ACC112 (cell line): ENCODE results near the gene TMEM218.
A peak's percentile ranks its signal among the peaks of the same experiment; 100 is the strongest.
"Not testable (repeated sequence)": the region's sequence is repeated elsewhere in the genome, so short reads cannot be mapped to it uniquely, and the experiment has no call there.

Experiments used
- H2AFZ ChIP-seq: fragments of 200-600 bp; sonication (generic); one replicate; pipeline ENCODE4 v1.6.0; 2017; ENCODE audit warnings: antibody characterized with exemption, low read length; ENCODE audit not compliant: unreplicated experiment
- H3K27ac ChIP-seq: fragments of 200-600 bp; sonication (generic); 2 replicates; pipeline ENCODE4 v1.5.1; 2014; ENCODE audit warnings: low read depth, mild to moderate bottlenecking, antibody characterized with exemption, low read length, moderate library complexity
- H3K27me3 ChIP-seq: fragments of 200-600 bp; sonication (generic); 2 replicates; pipeline ENCODE4 v1.6.1; 2014; ENCODE audit warnings: mild to moderate bottlenecking, antibody characterized with exemption, low read length, moderate library complexity, mixed read lengths; ENCODE audit not compliant: insufficient read depth
- H3K36me3 ChIP-seq: fragments of 200-600 bp; sonication (generic); 2 replicates; pipeline ENCODE4 v1.6.1; 2016; ENCODE audit warnings: mild to moderate bottlenecking, antibody characterized with exemption, low read length, moderate library complexity, mixed read lengths; ENCODE audit not compliant: insufficient read depth
- H3K4me1 ChIP-seq: fragments of 200-600 bp; sonication (generic); one replicate; pipeline ENCODE4 v1.6.1; 2016; ENCODE audit warnings: low read length, mixed read lengths; ENCODE audit not compliant: insufficient read depth, unreplicated experiment, control insufficient read depth
- H3K4me3 ChIP-seq: fragments of 200-600 bp; sonication (generic); 2 replicates; pipeline ENCODE4 v1.5.1; 2014; ENCODE audit warnings: mild to moderate bottlenecking, low read depth, low read length
- H3K79me2 ChIP-seq: fragments of 200-600 bp; sonication (generic); one replicate; pipeline ENCODE4 v1.6.0; 2016; ENCODE audit warnings: low read length; ENCODE audit not compliant: control insufficient read depth, unreplicated experiment, insufficient read depth

The TMEM218 gene

DNA sequence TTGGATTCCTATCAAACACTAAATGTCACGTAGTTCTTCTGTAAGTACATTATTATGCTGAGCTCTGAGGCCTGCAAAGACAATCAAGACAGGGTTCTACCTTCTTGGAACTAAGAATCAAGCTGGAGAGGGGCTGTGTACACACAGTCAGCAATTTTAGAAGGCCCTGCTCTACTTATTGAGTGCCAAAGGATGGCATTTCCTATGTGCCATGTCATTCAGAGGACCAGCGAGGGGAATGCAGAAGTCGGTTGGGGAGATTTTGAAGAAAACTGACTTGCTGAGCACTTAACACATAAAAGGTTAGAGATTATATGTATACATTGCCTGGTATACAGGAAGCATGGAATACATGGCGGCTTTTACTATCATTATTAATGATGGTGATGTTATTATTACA lies 43.1 kb downstream of the TMEM218 start:
- no peaks in the 10 kb centered on the region for H3K36me3 ChIP-seq
- no peaks in the 10 kb centered on the region for H3K27me3 ChIP-seq
- H3K4me1 ChIP-seq, result peaks cover 28% of the 10 kb centered on the region
- H3K79me2 ChIP-seq, result peaks cover 3% of the 10 kb centered on the region
- no peak overlapping the region for H2AFZ ChIP-seq
- no peak overlapping the region for H3K4me3 ChIP-seq
- H3K27ac ChIP-seq, result no peak overlapping the region

DNA sequence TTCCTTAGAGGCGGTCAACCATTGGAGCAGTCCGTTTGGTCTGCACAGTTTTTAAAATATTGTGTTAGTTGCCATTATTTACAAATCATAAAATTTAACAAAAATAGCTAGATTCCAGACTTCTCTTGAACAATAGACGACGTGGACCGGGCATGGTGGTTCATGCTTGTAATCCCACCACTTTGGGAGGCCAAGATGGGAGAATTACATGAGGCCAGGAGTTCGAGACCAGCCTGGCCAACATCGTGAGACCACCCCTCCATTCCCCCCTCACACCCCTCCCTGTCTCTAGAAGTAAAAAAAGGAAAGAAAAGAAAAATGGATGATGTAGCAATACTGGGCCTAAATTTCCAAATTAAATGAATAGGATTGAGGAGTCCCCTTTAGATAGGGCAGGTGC lies 47.4 kb downstream of the TMEM218 start:
- Histone ChIP-seq H3K4me3 (peak overlapping the region; percentile 95), H3K79me2 (peaks cover 3% of the 10 kb centered on the region), H3K27me3 (no peaks in the 10 kb centered on the region)

DNA sequence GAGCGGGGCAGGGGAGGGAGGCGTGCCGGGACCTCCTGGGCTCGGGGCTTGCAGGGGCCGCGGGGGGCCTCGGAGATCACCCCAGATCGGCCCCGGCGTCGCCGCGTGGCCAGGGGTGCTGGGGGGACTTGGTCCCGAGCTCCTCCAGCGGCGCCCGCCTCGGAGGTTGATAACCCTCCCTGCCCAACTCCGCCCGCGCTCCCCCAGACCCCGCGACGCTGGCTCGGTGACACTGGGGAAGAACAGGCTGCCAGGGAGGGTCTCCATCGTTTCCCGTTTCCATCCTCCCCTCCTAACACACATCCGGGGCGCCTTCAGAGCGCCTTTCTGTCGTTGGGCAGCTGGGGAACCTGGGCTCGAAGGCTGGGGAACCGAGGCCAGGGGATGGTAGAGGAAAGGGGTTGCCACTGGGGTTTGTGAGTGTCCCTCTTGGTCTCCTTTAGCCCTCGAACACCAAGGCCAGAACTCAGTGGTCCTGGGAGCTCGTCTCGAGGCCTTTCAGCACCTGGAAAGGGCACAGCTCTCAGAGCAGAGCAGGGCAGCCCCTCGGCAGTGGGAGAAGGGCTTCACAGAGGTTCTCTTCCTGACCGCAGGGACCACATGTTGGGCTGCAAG lies 47.9 kb downstream of the TMEM218 start:
- H3K4me3 ChIP-seq, result peak overlapping the region; percentile 95
- H3K4me1 ChIP-seq, result peaks cover 3% of the 10 kb centered on the region
- H2AFZ ChIP-seq, result peak overlapping the region; percentile 81
- H3K79me2 ChIP-seq, result peaks cover 3% of the 10 kb centered on the region
- no peak overlapping the region for H3K27ac ChIP-seq
- H3K27me3 ChIP-seq, result no peaks in the 10 kb centered on the region
- no peaks in the 10 kb centered on the region for H3K36me3 ChIP-seq

More for the DNA sequence above, 47.4 kb downstream of the TMEM218 start:
- Histone ChIP-seq H3K4me1 (peaks cover 5% of the 10 kb centered on the region), H2AFZ (peak overlapping the region; percentile 81), H3K27ac (no peak overlapping the region), H3K36me3 (no peaks in the 10 kb centered on the region)

DNA sequence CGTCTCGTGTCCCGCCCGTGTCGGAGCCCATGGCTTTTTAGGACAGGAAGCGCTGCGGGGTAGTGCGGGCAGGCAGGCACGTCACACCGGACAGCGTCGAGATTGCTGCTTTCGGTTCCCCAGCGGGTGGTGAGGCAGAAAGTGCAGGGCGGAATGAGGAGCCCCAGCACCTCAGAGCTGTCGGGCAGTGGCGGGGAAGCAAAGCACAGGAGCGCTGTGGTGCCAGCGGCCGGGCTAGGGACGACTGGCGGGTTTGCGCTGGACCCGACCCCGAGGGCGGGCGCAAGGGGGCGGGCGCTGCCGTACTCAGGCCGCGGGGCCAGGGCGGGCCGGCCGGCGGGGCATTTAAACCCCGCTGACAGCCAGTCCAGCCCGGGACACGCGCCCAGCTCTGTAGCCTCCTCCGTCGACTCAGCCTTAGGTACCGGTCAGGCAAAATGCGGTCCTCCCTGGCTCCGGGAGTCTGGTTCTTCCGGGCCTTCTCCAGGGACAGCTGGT lies 48.4 kb downstream of the TMEM218 start, which contains the start of gene SLC37A2:
Gene SLC37A2, plus strand, starts transcription at position 375 of the 498 bp plus-strand sequence. Its CDS starts 63 bp downstream, at position 438.
- peak within 1 kb of the TSS; percentile 81 for H2AFZ ChIP-seq
- H3K27ac ChIP-seq, result no peak within 1 kb of the TSS
- no peaks in the 10 kb centered on the region for H3K27me3 ChIP-seq
- H3K79me2 ChIP-seq, result peaks cover 3% of the 10 kb centered on the region
- peaks cover 3% of the 10 kb centered on the region for H3K4me1 ChIP-seq
- H3K36me3 ChIP-seq, result no peaks in the 10 kb centered on the region
- H3K4me3 ChIP-seq, result peak within 1 kb of the TSS; percentile 95

DNA sequence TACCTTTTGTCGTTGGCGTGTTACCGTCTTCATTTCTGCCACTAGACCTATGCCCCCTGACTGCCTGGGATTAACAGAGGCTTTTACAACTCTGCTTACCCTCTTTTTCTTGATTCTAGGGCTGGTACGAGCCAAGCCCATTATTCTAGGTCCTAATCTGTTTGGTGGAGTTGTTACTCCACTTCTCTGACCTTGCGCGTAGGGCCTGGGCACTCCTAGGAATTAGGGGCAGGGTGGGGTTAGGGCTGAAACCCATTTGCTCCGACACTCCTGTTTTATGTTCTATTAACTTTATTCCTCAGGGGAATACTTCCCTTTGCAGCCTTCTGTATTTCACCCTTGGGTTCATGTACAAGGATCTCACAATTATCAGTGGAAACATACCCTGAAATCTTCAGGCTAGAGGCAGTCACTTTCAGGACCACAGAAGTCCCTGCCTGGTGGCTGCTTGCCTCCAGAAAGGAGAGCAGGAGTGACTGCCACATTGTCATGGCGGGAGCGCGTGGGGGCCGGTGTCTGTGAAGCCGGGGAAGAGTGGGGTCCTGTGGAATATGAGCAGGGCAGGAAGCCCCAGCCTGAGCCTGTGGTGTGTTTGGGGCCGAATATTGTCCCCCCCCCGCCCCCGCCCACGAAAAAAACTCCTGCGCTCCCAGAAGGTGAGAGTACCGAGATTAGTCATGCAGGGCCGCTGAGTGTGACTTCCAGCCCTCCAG lies 49.1 kb downstream of the TMEM218 start:
- Histone ChIP-seq H3K79me2 (peaks cover 3% of the 10 kb centered on the region), H2AFZ (peak overlapping the region; percentile 81), H3K36me3 (no peaks in the 10 kb centered on the region), H3K27ac (no peak overlapping the region), H3K4me1 (peaks cover 3% of the 10 kb centered on the region), H3K27me3 (no peaks in the 10 kb centered on the region), H3K4me3 (peak overlapping the region; percentile 95)

DNA sequence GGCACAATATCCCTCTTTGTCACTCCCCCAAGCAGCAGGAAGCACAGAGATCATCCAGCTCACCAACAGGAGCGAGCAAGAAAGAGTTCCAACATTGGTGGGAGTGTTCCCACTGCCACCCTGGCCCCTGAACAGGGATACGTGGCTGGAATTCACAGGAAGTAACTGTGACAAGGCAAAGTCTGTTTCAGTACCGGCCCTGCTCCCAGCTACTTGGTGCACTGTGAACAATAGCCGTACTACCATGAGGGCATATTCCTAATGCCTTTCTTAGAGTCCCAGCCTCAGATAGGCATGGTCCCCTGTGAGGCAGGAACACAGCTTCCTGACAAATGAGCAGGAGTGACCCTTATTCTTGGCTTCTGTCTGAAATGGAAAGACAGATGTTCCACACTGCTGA lies 50.1 kb downstream of the TMEM218 start:
- Histone ChIP-seq H3K36me3 (no peaks in the 10 kb centered on the region), H3K27me3 (no peaks in the 10 kb centered on the region)

DNA sequence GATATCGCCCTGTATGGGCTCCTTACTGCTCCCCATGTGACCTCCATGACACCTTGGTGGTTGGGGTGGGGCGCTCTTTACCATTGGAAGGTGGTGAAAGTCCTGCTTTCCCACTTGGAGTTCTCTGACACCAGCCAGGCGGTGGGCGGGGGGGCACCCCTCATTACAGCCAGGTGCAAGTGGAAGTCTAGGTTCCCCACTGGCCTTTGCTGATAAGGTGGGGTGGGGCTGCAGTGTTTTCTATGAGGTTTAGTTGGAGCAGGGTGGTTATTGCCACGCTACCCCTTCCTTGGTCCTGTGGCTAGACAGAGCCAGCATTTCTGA lies 53.8 kb downstream of the TMEM218 start:
- Histone ChIP-seq H3K4me1 (peaks cover 3% of the 10 kb centered on the region), H2AFZ (no peak overlapping the region), H3K27ac (no peak overlapping the region), H3K36me3 (no peaks in the 10 kb centered on the region), H3K27me3 (no peaks in the 10 kb centered on the region), H3K4me3 (no peak overlapping the region), H3K79me2 (no peaks in the 10 kb centered on the region)

More for the DNA sequence above, 50.1 kb downstream of the TMEM218 start:
- Histone ChIP-seq H3K4me3 (no peak overlapping the region), H3K79me2 (peaks cover 3% of the 10 kb centered on the region), H2AFZ (no peak overlapping the region), H3K4me1 (peaks cover 3% of the 10 kb centered on the region), H3K27ac (no peak overlapping the region)

DNA sequence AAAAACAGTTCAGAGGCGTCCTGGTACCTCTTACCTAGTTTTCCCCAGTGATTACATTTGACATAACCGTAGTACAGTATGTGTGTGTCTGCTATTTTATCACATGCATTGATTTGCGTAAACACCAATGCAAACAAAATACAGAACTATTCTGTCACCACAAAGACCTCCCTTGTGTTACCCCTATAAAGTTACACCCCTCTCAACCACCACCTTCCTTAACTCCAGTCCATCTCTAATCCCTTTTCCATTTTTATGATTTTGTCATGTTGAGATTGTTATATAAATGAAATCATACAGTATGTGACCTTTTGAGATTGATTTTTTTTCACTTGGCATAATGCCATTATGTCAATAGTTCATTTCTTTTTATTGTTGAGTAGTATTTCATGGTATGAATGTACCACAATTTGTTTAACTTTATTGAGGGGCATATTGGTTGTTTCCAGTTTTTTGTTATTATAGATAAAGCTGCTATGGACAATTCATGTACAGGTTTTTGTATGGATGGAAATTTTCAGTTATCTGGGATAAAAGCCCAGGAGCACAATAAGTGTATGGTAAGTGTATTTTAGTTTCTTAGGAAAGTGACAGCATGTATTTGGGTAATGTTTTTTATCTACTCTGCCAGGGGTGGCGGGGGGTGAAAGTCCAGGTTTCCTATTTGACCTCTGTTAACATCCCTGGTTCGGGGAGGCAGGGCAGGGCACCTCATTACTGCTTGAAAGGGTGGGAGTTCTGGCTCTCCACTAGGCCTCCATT lies 54.3 kb downstream of the TMEM218 start:
- Histone ChIP-seq H3K4me1 (no peaks in the 10 kb centered on the region), H3K27me3 (no peaks in the 10 kb centered on the region), H3K36me3 (no peaks in the 10 kb centered on the region), H3K79me2 (no peaks in the 10 kb centered on the region), H3K4me3 (no peak overlapping the region), H3K27ac (no peak overlapping the region), H2AFZ (no peak overlapping the region)

DNA sequence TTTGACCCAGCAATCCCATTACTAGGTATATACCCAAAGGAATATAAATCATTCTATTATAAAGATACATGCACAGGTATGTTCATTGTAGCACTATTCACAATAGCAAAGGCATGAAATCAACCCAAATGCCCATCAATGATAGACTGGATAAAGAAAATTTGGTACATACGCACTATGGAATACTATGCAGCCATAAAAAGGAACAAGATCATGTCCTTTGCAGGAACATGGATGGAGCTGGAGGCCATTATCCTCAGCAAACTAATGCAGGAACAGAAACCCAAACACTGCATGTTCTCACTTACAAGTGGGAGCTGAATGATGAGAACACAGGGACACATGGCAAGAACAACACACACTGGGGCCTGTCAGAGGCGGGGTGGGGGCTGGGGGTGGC lies 55.3 kb downstream of the TMEM218 start:
- H2AFZ ChIP-seq, H3K27me3 ChIP-seq, H3K79me2 ChIP-seq, H3K36me3 ChIP-seq, H3K4me1 ChIP-seq, H3K4me3 ChIP-seq, H3K27ac ChIP-seq: not testable (repeated sequence)

DNA sequence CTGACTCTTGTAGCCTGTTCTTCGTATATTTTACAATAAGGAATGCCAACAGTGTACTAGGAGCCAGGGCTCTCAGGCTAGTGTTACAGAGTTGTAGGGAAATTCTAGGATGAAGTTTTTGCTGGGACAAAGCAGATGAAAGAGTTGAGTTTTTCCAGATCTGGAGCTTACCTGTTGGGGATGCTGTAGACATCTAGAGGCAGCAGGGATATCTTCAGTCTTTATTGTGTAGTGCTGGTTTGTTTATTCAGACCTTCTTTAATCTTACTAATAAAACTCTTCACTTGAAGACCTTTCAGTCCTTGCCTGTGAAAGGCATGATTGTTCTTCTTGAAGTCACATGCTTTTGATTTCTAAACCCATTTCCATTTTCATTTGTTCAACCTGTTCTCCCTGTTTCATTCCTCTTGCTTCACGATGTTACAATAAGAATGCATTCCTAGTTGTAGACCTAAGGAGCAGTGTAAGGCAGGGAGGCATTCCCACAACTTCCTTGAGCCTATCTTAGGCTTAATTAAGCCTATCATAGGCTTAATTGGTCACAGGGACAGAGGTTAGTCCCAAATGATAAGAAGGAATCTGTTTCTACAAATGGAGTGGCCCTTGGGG lies 56.2 kb downstream of the TMEM218 start:
- Histone ChIP-seq H3K4me3 (no peak overlapping the region), H3K36me3 (no peaks in the 10 kb centered on the region), H3K79me2 (no peaks in the 10 kb centered on the region), H3K27ac (no peak overlapping the region), H3K27me3 (no peaks in the 10 kb centered on the region), H3K4me1 (no peaks in the 10 kb centered on the region), H2AFZ (no peak overlapping the region)
